HepG2 (cell line): ENCODE data around the gene KRT16. TPM values are rescaled to one million over a fixed set of nuclear protein-coding genes. Genes with fewer than 3 reads are reported as not detected.

ENCODE experiments used
- ATAC-seq: fragments of 200-7000 bp; cut with Tn5 transposase; 3 replicates; pipeline ENCODE4 v1.9.1; 2020; ENCODE audit warnings: mild to moderate bottlenecking, moderate library complexity
- BruUV-seq: library from RNA; stranded (reverse); fragments of 400-500 nt; replicated peaks from 2 replicates; lab custom pipeline; 2021; lab: Mats Ljungman, UMichigan
- CTCF ChIA-PET: fragments of 300-600 bp; formaldehyde crosslinking; extraction: SDS; loops from one replicate; lab custom pipeline; 2021; ENCODE audit warnings: low total read pairs, inconsistent platforms, low intra/inter-chr PET ratio; lab: Yijun Ruan, JAX
- POLR2A ChIA-PET: fragments of 350-600 bp; sonication (Branson Sonifier 250); formaldehyde crosslinking; loops from one replicate; lab custom pipeline; 2020; ENCODE audit warnings: antibody characterized with exemption, inconsistent platforms; lab: Yijun Ruan, JAX
- DNase-seq: peaks from one replicate; pipeline ENCODE4 v3.0.0-alpha.2; 2015; ENCODE audit warnings: low spot score
- FAIRE-seq: peaks from 3 replicates; lab custom pipeline; 2011; peaks lifted over from hg19 to GRCh38; lab: Jason Lieb, UNC
- H2AFZ ChIP-seq: one replicate; pipeline ENCODE4 v1.6.1; 2011; ENCODE audit warnings: low read length, inconsistent platforms
- H3K27ac ChIP-seq: fragments of 300-600 bp; 3 replicates; pipeline ENCODE4 v1.8.0; 2011; ENCODE audit warnings: mixed run types, mild to moderate bottlenecking, mixed read lengths, low read length, inconsistent platforms; ENCODE audit not compliant: insufficient read depth; ENCODE audit errors: extremely low read length
- H3K27me3 ChIP-seq, 2 experiments: fragments of 200-600 bp in 1 of 2; 2 replicates in 1 of 2; 3 replicates in 1 of 2; pipeline versions ENCODE4 v1.6.0 to v1.8.0; 2011; ENCODE audit warnings: low read length in 2 of 2, mild to moderate bottlenecking in 2 of 2, moderate library complexity in 2 of 2, inconsistent platforms in 1 of 2; ENCODE audit not compliant: insufficient read depth in 2 of 2, control insufficient read depth in 1 of 2
- H3K36me3 ChIP-seq, 2 experiments: fragments of 200-600 bp in 1 of 2; replicated peaks in 1 of 2; 2 replicates in 1 of 2; 3 replicates in 1 of 2; pipeline versions ENCODE4 v1.5.1 to v1.8.0; 2011; ENCODE audit warnings: low read length in 2 of 2, inconsistent platforms in 1 of 2; ENCODE audit not compliant: insufficient read depth in 2 of 2, control insufficient read depth in 1 of 2
- H3K4me1 ChIP-seq: 2 replicates; pipeline ENCODE4 v1.5.1; 2012; ENCODE audit warnings: low read length, inconsistent platforms; ENCODE audit not compliant: insufficient read depth
- H3K4me2 ChIP-seq: 2 replicates; pipeline ENCODE4 v1.6.0; 2011; ENCODE audit warnings: low read depth, low read length, inconsistent platforms
- H3K4me3 ChIP-seq, 3 experiments: fragments of 200-600 bp in 1 of 3; sonication (generic), shearing (Covaris generic) in 1 of 3; replicated peaks in 1 of 3; 2 replicates each; pipeline ENCODE4 v1.5.1; 2011 to 2016; ENCODE audit warnings: low read length in 3 of 3, inconsistent platforms in 2 of 3, low read depth in 2 of 3, mild to moderate bottlenecking in 2 of 3, control low read depth in 1 of 3, mixed read lengths in 1 of 3; ENCODE audit not compliant: insufficient read depth in 1 of 3
- H3K79me2 ChIP-seq: one replicate; pipeline ENCODE4 v1.6.1; 2011; ENCODE audit warnings: low read length, inconsistent platforms; ENCODE audit not compliant: insufficient read depth
- H3K9ac ChIP-seq: 2 replicates; pipeline ENCODE4 v1.6.0; 2011; ENCODE audit warnings: mild to moderate bottlenecking, low read depth, low read length, inconsistent platforms; ENCODE audit not compliant: insufficient read depth
- H3K9me3 ChIP-seq: 2 replicates; pipeline ENCODE4 v1.5.1; 2012; ENCODE audit warnings: mild to moderate bottlenecking, low read length
- H4K20me1 ChIP-seq: 2 replicates; pipeline ENCODE4 v1.6.0; 2011; ENCODE audit warnings: inconsistent platforms, mild to moderate bottlenecking, low read length, moderate library complexity; ENCODE audit not compliant: insufficient read depth
- ARNTL ChIP-seq: sonication (generic); formaldehyde crosslinking; IDR thresholded peaks from 2 replicates; pipeline ENCODE4 v1.4.0; 2020; ENCODE audit warnings: mild to moderate bottlenecking, missing genetic modification reagents
- CREM ChIP-seq, 2 experiments: sonication (generic) in 1 of 2; formaldehyde crosslinking in 1 of 2; IDR thresholded peaks; 2 replicates each; pipeline versions ENCODE4 v1.4.0 to v1.6.1; 2016 to 2020; ENCODE audit warnings: antibody characterized with exemption in 1 of 2, mild to moderate bottlenecking in 1 of 2, missing genetic modification reagents in 1 of 2
- FOXO1 ChIP-seq: sonication (generic); formaldehyde crosslinking; IDR thresholded peaks from 2 replicates; pipeline ENCODE4 v1.4.0; 2020; ENCODE audit warnings: missing genetic modification reagents
- HNF4A ChIP-seq: sonication (generic); formaldehyde crosslinking; IDR thresholded peaks from 2 replicates; pipeline ENCODE4 v1.4.0; 2020; ENCODE audit warnings: missing genetic modification reagents
- KLF11 ChIP-seq: IDR thresholded peaks from 2 replicates; pipeline ENCODE4 v1.6.1; 2016; ENCODE audit warnings: missing compliant biosample characterization
- KMT2A ChIP-seq: sonication (generic); formaldehyde crosslinking; IDR thresholded peaks from 2 replicates; pipeline ENCODE4 v1.4.0; 2020; ENCODE audit warnings: missing genetic modification reagents
- MAFG ChIP-seq: sonication (generic); formaldehyde crosslinking; IDR thresholded peaks from 2 replicates; pipeline ENCODE4 v1.5.1; 2020; ENCODE audit warnings: mild to moderate bottlenecking, missing genetic modification reagents
- TGIF2 ChIP-seq: IDR thresholded peaks from 2 replicates; pipeline ENCODE4 v1.6.1; 2016; ENCODE audit warnings: control low read depth, missing compliant biosample characterization
- ZFY ChIP-seq: sonication (generic); formaldehyde crosslinking; IDR thresholded peaks from 2 replicates; pipeline ENCODE4 v1.4.0; 2020; ENCODE audit warnings: missing genetic modification reagents
- ZNF253 ChIP-seq: sonication (generic); formaldehyde crosslinking; IDR thresholded peaks from 2 replicates; pipeline ENCODE4 v1.8.0; 2022; ENCODE audit warnings: mild to moderate bottlenecking, missing genetic modification reagents, borderline replicate concordance
- ZNF543 ChIP-seq: sonication (generic); formaldehyde crosslinking; IDR thresholded peaks from 2 replicates; pipeline ENCODE4 v1.4.0; 2020; ENCODE audit warnings: mild to moderate bottlenecking, missing genetic modification reagents
- ZSCAN9 ChIP-seq: IDR thresholded peaks from 2 replicates; pipeline ENCODE4 v1.6.1; 2016; ENCODE audit warnings: borderline replicate concordance
- WGBS: methylation state at CpG from one replicate; pipeline ENCODE4 v1.1.6; 2017; ENCODE audit warnings: low lambda C conversion rate; 5-methylcytosine and 5-hydroxymethylcytosine counted together
- in situ Hi-C: cut with HindIII; loops from 2 replicates; pipeline ENCODE4 v1.10.0; 2017; ENCODE audit warnings: low pct_unique_long_range_greater_than_20kb; ENCODE audit not compliant: extremely low pct_ligation_motif_present
- intact Hi-C: fragments of 100-400 bp; cut with micrococcal nuclease; formaldehyde crosslinking; loops from one replicate; pipeline ENCODE4 v1.10.0; 2022; ENCODE audit not compliant: unreplicated experiment
- polyA plus RNA-seq, 8 experiments: library from polyadenylated mRNA; depleted of rRNA in 3 of 8; stranded (reverse) in 7 of 8; unstranded in 1 of 8; fragments of >200 nt; fragmentation: Illumina TruSeq in 4 of 8; extraction: Trizol in 4 of 8; gene quantifications; 2 replicates each; pipeline versions ENCODE4 v1.2.1 to v1.2.3, GENCODE V29; 2011 to 2016; ENCODE audit warnings: low read depth in 4 of 8, missing spikeins in 1 of 8, mixed read lengths in 1 of 8; ENCODE audit not compliant: insufficient read depth in 1 of 8
- total RNA-seq, 5 experiments: library from RNA; depleted of rRNA; stranded (reverse); fragments of >200 nt; fragmentation: Illumina TruSeq; extraction: Trizol; gene quantifications; 2 replicates each; pipeline ENCODE4 v1.2.3, GENCODE V29; 2016; ENCODE audit warnings: low read depth in 1 of 5
- TF ChIP-seq, protein P1 (sequence below): sonication (generic); formaldehyde crosslinking; IDR thresholded peaks from 2 replicates; pipeline ENCODE4 v1.5.0; 2020; ENCODE audit warnings: mild to moderate bottlenecking, missing genetic modification reagents, moderate library complexity
- TF ChIP-seq, protein P2 (sequence below): sonication (generic); formaldehyde crosslinking; IDR thresholded peaks from 2 replicates; pipeline ENCODE4 v1.4.0; 2020; ENCODE audit warnings: missing genetic modification reagents
- TF ChIP-seq, protein P3 (sequence below): sonication (generic); formaldehyde crosslinking; IDR thresholded peaks from 2 replicates; pipeline ENCODE4 v1.4.0; 2020; ENCODE audit warnings: missing genetic modification reagents
- TF ChIP-seq, protein P4 (sequence below): sonication (generic); formaldehyde crosslinking; IDR thresholded peaks from 2 replicates; pipeline ENCODE4 v1.5.1; 2020; ENCODE audit warnings: missing genetic modification reagents, mild to moderate bottlenecking, borderline replicate concordance

KRT16 gene
- total and polyA plus RNA-seq, 2 of the 13 experiments (the other 11 are each of a cell fraction or from before 2014, with no cell fraction given) = not detected

DNA sequence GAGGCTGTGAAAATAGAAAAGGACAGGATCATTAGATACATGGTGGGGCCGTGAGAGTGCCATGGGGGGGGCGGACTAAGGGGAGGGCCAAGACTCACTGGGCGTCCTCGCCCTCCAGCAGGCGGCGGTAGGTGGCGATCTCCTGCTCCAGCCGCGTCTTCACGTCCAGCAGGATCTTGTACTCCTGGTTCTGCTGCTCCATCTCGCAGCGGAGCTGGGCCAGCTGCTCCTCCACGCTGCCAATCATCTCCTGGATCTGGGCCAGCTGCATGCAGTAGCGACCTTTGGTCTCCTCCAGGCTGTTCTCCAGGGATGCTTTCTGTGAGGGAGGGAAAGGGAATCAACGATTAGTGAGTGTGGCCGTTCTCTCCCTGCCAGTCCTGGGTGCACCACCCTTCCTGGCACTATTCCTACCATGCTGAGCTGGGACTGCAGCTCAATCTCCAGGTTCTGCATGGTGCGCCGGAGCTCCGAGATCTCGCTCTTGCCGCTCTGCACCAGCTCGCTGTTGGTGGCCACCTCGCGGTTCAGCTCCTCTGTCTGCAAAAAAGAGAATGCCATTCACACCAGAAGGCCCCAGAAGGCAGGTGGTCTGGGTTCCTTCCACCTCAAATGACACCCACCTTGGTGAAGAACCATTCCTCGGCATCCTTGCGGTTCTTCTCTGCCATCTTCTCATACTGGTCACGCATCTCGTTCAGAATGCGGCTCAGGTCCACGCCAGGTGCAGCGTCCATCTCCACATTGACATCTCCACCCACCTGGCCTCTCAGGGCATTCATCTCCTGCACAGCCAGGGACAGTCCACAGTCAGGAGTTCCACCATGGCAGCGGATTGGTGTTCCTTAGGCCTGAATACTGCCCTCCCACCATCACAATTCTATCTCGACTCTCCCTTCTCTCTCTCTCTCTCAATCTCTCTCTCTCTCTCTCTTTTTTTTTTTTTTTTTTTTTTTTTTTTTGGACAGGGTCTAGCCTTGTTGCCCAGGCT is 29.1 kb downstream of the KRT16 start:
- H3K4me2 ChIP-seq = no peak overlapping the region
- peaks cover 3 to 11% of the 10 kb centered on the region in 2 experiments; a peak in 2 of 5 replicates for H3K27me3 ChIP-seq
- H3K79me2 ChIP-seq = no peaks in the 10 kb centered on the region
- ChIA-PET CTCF (interaction anchor here (1.1 kb wide), 1 partner anchor 79 kb away, joined by 4 read pairs; no protein-coding TSS in a partner anchor), POLR2A (no interaction called here)
- intact Hi-C loops = no loop called here
- H3K4me3 ChIP-seq = no peak overlapping the region
- H3K9me3 ChIP-seq = no peaks in the 10 kb centered on the region
- FAIRE-seq (no peak), DNase-seq (no peak), ATAC-seq (no peak)
- no peak overlapping the region for H3K27ac ChIP-seq
- no peaks in the 10 kb centered on the region for H3K4me1 ChIP-seq
- WGBS = 48% methylated on average over 33 of the region's 33 CpGs
- no peak overlapping the region for H2AFZ ChIP-seq
- no peaks in the 10 kb centered on the region for H4K20me1 ChIP-seq
- no TSS peak for BruUV-seq
- no peak overlapping the region for H3K9ac ChIP-seq
- no peaks in the 10 kb centered on the region for H3K36me3 ChIP-seq
- in situ Hi-C loops = no loop called here
- TF ChIP-seq ZFY (CRISPR knock-in tag) (peak; percentile 16; the same call in 1 of the 2 replicates), KLF11 (no peak), MAFG (CRISPR knock-in tag) (no peak), HNF4A (CRISPR knock-in tag) (0 out of 2 replicates have a peak, but pooled peaks have one; percentile 15), ZSCAN9 (CRISPR knock-in tag) (no peak), ARNTL (CRISPR knock-in tag) (no peak), ZNF543 (no peak), ZNF253 (CRISPR knock-in tag) (no peak), KMT2A (CRISPR knock-in tag) (no peak), FOXO1 (no peak), TGIF2 (CRISPR knock-in tag) (no peak), CREM (IDR thresholded peaks at IDR 0.05) (no peak), CREM (CRISPR knock-in tag; IDR thresholded peaks at IDR 0.05) (no peak)
- TF ChIP-seq, protein P1, sequence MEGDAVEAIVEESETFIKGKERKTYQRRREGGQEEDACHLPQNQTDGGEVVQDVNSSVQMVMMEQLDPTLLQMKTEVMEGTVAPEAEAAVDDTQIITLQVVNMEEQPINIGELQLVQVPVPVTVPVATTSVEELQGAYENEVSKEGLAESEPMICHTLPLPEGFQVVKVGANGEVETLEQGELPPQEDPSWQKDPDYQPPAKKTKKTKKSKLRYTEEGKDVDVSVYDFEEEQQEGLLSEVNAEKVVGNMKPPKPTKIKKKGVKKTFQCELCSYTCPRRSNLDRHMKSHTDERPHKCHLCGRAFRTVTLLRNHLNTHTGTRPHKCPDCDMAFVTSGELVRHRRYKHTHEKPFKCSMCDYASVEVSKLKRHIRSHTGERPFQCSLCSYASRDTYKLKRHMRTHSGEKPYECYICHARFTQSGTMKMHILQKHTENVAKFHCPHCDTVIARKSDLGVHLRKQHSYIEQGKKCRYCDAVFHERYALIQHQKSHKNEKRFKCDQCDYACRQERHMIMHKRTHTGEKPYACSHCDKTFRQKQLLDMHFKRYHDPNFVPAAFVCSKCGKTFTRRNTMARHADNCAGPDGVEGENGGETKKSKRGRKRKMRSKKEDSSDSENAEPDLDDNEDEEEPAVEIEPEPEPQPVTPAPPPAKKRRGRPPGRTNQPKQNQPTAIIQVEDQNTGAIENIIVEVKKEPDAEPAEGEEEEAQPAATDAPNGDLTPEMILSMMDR = peak; percentile 39; the same call in 1 of the 2 replicates
- TF ChIP-seq, protein P2, sequence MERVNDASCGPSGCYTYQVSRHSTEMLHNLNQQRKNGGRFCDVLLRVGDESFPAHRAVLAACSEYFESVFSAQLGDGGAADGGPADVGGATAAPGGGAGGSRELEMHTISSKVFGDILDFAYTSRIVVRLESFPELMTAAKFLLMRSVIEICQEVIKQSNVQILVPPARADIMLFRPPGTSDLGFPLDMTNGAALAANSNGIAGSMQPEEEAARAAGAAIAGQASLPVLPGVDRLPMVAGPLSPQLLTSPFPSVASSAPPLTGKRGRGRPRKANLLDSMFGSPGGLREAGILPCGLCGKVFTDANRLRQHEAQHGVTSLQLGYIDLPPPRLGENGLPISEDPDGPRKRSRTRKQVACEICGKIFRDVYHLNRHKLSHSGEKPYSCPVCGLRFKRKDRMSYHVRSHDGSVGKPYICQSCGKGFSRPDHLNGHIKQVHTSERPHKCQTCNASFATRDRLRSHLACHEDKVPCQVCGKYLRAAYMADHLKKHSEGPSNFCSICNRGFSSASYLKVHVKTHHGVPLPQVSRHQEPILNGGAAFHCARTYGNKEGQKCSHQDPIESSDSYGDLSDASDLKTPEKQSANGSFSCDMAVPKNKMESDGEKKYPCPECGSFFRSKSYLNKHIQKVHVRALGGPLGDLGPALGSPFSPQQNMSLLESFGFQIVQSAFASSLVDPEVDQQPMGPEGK = 0 out of 2 replicates have a peak, but pooled peaks have one; percentile 42
- TF ChIP-seq, protein P3, sequence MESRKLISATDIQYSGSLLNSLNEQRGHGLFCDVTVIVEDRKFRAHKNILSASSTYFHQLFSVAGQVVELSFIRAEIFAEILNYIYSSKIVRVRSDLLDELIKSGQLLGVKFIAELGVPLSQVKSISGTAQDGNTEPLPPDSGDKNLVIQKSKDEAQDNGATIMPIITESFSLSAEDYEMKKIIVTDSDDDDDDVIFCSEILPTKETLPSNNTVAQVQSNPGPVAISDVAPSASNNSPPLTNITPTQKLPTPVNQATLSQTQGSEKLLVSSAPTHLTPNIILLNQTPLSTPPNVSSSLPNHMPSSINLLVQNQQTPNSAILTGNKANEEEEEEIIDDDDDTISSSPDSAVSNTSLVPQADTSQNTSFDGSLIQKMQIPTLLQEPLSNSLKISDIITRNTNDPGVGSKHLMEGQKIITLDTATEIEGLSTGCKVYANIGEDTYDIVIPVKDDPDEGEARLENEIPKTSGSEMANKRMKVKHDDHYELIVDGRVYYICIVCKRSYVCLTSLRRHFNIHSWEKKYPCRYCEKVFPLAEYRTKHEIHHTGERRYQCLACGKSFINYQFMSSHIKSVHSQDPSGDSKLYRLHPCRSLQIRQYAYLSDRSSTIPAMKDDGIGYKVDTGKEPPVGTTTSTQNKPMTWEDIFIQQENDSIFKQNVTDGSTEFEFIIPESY (CRISPR knock-in tag) = 0 out of 2 replicates have a peak, but pooled peaks have one; percentile 30
- TF ChIP-seq, protein P4, sequence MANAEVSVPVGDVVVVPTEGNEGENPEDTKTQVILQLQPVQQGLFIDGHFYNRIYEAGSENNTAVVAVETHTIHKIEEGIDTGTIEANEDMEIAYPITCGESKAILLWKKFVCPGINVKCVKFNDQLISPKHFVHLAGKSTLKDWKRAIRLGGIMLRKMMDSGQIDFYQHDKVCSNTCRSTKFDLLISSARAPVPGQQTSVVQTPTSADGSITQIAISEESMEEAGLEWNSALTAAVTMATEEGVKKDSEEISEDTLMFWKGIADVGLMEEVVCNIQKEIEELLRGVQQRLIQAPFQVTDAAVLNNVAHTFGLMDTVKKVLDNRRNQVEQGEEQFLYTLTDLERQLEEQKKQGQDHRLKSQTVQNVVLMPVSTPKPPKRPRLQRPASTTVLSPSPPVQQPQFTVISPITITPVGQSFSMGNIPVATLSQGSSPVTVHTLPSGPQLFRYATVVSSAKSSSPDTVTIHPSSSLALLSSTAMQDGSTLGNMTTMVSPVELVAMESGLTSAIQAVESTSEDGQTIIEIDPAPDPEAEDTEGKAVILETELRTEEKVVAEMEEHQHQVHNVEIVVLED (CRISPR knock-in tag) = no peak
